Nephron progenitor cell (in vitro differentiated cells): ENCODE results near the gene ZNF628.

Experiments used
- DNase-seq: peaks from one replicate; pipeline ENCODE4 v3.0.0; 2021
- H3K27ac Mint-ChIP-seq: 2 replicates; pipeline ENCODE4 v1.8.0; 2021; ENCODE audit warnings: mild to moderate bottlenecking, moderate library complexity, mixed read lengths
- H3K27me3 Mint-ChIP-seq: 2 replicates; pipeline ENCODE4 v1.8.0; 2021; ENCODE audit warnings: mild to moderate bottlenecking, low read depth, mixed read lengths; ENCODE audit not compliant: poor library complexity
- H3K36me3 Mint-ChIP-seq: 2 replicates; pipeline ENCODE4 v1.8.0; 2021; ENCODE audit warnings: low read depth, mixed read lengths
- H3K4me1 Mint-ChIP-seq: 2 replicates; pipeline ENCODE4 v1.8.0; 2021; ENCODE audit warnings: mixed read lengths
- H3K4me3 Mint-ChIP-seq: 2 replicates; pipeline ENCODE4 v1.8.0; 2021; ENCODE audit warnings: mild to moderate bottlenecking, moderate library complexity, mixed read lengths
- H3K9me3 Mint-ChIP-seq: 2 replicates; pipeline ENCODE4 v1.8.0; 2021; ENCODE audit warnings: mild to moderate bottlenecking, moderate library complexity, mixed read lengths
- CTCF ChIP-seq: fragments of 200-600 bp; sonication (generic); IDR thresholded peaks from 2 replicates; pipeline ENCODE4 v1.5.0; 2021; ENCODE audit warnings: antibody characterized with exemption

ZNF628 gene

GRCh38 chr19:55486043-55486970 is 9.9 kb downstream of the ZNF628 start:
- Mint-ChIP-seq H3K36me3 (no peaks in the 10 kb centered on the region), H3K9me3 (no peaks in the 10 kb centered on the region), H3K27ac (peak overlapping the region; percentile 98), H3K4me3 (peak overlapping the region; percentile 91), H3K4me1 (peaks cover 28% of the 10 kb centered on the region), H3K27me3 (peaks cover 3% of the 10 kb centered on the region)
- no peak for DNase-seq
- no peak for TF ChIP-seq CTCF

GRCh38 chr19:55486971-55487923 is 10.8 kb downstream of the ZNF628 start:
- no peaks in the 10 kb centered on the region for H3K9me3 Mint-ChIP-seq
- no peak for TF ChIP-seq CTCF
- DNase-seq = peak; percentile 68
- peaks cover 7% of the 10 kb centered on the region for H3K27me3 Mint-ChIP-seq
- H3K4me1 Mint-ChIP-seq = peaks cover 37% of the 10 kb centered on the region
- peak overlapping the region; percentile 70 for H3K4me3 Mint-ChIP-seq
- H3K36me3 Mint-ChIP-seq = no peaks in the 10 kb centered on the region
- peak overlapping the region; percentile 98 for H3K27ac Mint-ChIP-seq

- H3K4me3 Mint-ChIP-seq = peak within 1 kb of the TSS; percentile 72
- H3K27me3 Mint-ChIP-seq = peaks cover 7% of the 10 kb centered on the region
- H3K4me1 Mint-ChIP-seq = peaks cover 42% of the 10 kb centered on the region
- DNase-seq = no peak
- no peaks in the 10 kb centered on the region for H3K9me3 Mint-ChIP-seq
- H3K27ac Mint-ChIP-seq = peak within 1 kb of the TSS; percentile 98
- TF ChIP-seq CTCF = no peak
- H3K36me3 Mint-ChIP-seq = no peaks in the 10 kb centered on the region
Observed at GRCh38 chr19:55487924-55488687, 11.7 kb downstream of the ZNF628 start, which contains the start of gene SSC5D. SSC5D (plus strand) TSS chr19:55488436; CDS start chr19:55488590, 154 bp downstream.

DNA sequence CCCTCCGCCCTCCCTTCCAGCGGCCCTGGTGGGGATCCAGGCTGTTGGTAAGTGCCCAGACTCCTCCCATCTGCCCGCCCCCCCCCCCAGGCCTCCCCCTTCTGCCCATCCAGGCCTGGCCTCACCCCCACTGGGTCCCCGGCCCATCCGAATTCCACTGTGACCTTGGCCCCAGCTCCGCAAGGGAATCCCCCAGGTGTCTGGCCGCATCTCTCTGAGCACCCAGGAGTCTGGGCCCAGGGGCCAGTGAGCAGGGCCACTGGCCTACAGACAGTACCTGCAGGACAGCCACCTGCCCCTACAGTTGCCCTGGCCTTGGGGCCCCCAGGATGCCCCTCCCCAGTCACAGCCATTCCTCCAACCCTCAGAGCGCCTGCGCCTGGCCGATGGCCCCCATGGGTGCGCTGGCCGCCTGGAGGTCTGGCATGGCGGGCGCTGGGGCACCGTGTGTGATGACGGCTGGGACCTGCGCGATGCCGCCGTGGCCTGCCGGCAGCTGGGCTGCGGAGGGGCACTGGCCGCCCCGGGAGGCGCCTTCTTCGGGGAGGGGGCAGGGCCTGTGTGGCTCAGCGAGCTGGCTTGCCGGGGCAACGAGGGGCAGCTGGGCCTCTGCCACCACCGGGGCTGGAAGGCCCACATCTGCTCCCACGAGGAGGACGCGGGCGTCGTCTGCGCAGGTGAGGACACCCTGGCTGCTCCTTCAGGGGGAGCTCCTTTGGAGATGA is 12.7 kb downstream of the ZNF628 start:
- H3K27ac Mint-ChIP-seq = no peak overlapping the region
- H3K36me3 Mint-ChIP-seq = no peaks in the 10 kb centered on the region
- no peak for DNase-seq
- H3K9me3 Mint-ChIP-seq = no peaks in the 10 kb centered on the region
- no peak for TF ChIP-seq CTCF
- H3K27me3 Mint-ChIP-seq = peaks cover 7% of the 10 kb centered on the region
- H3K4me1 Mint-ChIP-seq = peaks cover 46% of the 10 kb centered on the region
- H3K4me3 Mint-ChIP-seq = no peak overlapping the region
